Measurements from ENCODE around the gene DPF1. TPM values are rescaled to one million over a fixed set of nuclear protein-coding genes. Genes with fewer than 3 reads are reported as not detected.

The DPF1 gene
- total RNA-seq, 4 donors from 2014 or later, result not detected

DNA sequence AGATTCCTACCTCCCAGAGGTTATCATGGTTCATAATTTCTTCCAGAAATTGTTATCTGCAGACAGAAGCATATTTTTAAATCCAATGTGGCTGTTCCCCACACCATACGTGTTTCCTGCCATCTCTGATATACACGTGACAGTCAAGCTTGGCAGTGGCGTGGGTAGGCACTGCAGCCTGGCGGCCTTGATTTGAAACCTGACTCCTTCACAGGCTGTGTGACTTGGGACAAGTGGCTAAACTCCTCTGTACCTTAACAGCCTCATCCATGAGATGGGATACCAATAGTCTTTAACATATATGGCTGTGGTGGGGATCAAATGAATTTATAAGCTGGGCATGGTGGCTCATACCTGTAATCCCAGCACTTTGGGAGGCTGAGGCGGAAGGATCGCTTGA lies 33.2 kb downstream of the DPF1 start:
- no peak for DNase-seq (ENCODE audit: low spot score in 2 of 2)
- TF ChIP-seq CTCF (IDR thresholded peaks at IDR 0.05) (no peak), POLR2A (IDR thresholded peaks at IDR 0.05) (no peak)
- intact Hi-C loops (cut with DNase I; ENCODE audit: low total_unique reads), result no loop called here
- no peak overlapping the region for H3K4me3 ChIP-seq (ENCODE audit: low read depth, poor library complexity, severe bottlenecking)
- WGBS, 2 donors, result 84 to 85% methylated on average over 6 of the region's 6 CpGs

- no peak overlapping the region for H3K4me3 ChIP-seq (ENCODE audit: low read depth, poor library complexity, severe bottlenecking)
- no peak for DNase-seq (ENCODE audit: low spot score in 2 of 2)
- no peak for TF ChIP-seq CTCF (IDR thresholded peaks at IDR 0.05)
- TF ChIP-seq POLR2A (IDR thresholded peaks at IDR 0.05), result no peak
- WGBS, 2 donors, result 52 to 60% methylated on average over 6 of the region's 6 CpGs
- intact Hi-C loops (cut with DNase I; ENCODE audit: low total_unique reads), result no loop called here
Measured at GRCh38 chr19:38190061-38190460, 34.0 kb downstream of the DPF1 start.

DNA sequence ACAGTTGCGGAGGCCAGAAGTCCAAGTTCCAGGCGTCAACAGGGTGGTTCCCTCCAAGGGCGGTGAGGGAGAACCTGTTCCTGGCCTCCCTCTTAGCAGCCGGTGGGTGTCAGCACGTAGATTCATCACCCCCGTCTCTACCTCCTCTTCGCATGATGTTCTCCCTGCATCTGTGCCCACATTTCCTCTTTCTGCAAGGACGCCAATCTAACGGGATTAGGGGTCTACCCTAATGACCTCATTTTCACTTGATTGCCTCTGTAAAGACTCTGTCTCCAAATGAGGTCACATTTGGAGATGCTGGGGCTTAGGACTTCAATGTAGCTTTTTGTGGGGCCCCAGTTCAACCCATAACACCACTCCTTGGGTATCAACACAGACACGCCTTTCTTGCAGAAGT lies 38.5 kb downstream of the DPF1 start:
- DNase-seq (ENCODE audit: low spot score in 2 of 2), result no peak
- H3K4me3 ChIP-seq (ENCODE audit: low read depth, poor library complexity, severe bottlenecking), result no peak overlapping the region
- TF ChIP-seq CTCF (IDR thresholded peaks at IDR 0.05) (no peak), POLR2A (IDR thresholded peaks at IDR 0.05) (no peak)
- 94 to 95% methylated on average over 10 of the region's 10 CpGs for WGBS, 2 donors
- intact Hi-C loops (cut with DNase I; ENCODE audit: low total_unique reads), result no loop called here

GRCh38 chr19:38184815-38185214 lies 39.2 kb downstream of the DPF1 start:
- intact Hi-C loops (cut with DNase I; ENCODE audit: low total_unique reads), result no loop called here
- no peak overlapping the region for H3K4me3 ChIP-seq (ENCODE audit: low read depth, poor library complexity, severe bottlenecking)
- no peak for DNase-seq (ENCODE audit: low spot score in 2 of 2)
- WGBS, 2 donors, result 86 to 95% methylated on average over 9 of the region's 9 CpGs
- TF ChIP-seq CTCF (IDR thresholded peaks at IDR 0.05) (no peak), POLR2A (IDR thresholded peaks at IDR 0.05) (no peak)

DNA sequence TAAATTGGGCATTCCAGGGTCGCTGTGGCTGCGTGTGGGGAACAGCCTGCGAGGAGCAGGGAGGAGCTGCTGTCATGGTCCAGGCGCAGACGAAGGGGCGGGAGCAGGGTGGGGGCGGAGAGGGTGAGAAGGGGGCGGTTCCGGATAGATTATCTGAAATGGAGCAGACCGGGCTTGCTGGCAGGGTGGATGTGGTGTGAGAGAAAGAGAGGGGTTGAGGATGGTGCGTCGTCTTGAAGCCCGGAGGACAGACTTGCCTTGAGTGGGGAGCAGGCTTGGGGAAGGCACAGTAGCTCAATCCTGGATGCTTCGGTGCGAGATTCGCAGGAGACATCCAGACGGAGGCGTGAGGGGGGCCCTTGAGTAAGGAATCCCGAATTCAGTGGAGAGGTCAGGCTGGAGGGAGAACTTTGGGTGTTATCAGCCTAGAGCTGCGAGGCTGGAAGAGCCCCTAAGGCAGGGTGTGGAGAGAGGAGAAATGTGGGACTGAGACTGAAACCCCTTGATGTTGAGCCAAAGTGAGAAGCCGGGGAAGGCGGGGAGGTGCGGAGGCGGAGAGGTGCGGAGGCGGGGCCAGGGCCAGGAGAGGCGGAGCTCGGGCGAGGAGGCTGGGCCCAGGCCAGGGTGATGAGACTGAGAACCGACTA lies 40.6 kb downstream of the DPF1 start:
- intact Hi-C loops (cut with DNase I; ENCODE audit: low total_unique reads), result no loop called here
- 16 to 36% methylated on average over 30 of the region's 30 CpGs for WGBS, 2 donors
- no peak for TF ChIP-seq CTCF (IDR thresholded peaks at IDR 0.05)
- TF ChIP-seq POLR2A (IDR thresholded peaks at IDR 0.05), result no peak
- DNase-seq (ENCODE audit: low spot score in 2 of 2), result no peak
- H3K4me3 ChIP-seq (ENCODE audit: low read depth, poor library complexity, severe bottlenecking), result no peak overlapping the region

Data from lower leg skin (tissue), 4 donors.